K562 treated with DMSO at 1 percent for 48 hours (cell line): ENCODE results near the gene CCP110. TPM values are rescaled to one million over a fixed set of nuclear protein-coding genes. Genes with fewer than 3 reads are reported as not detected.

Experiments used
- total RNA-seq: library from RNA; unstranded; fragments of 300-600 nt; gene quantifications from 2 replicates; pipeline ENCODE4 v1.2.3, GENCODE V29; 2022; ENCODE audit warnings: low replicate concordance; ENCODE audit errors: extremely low read depth

CCP110 gene, protein sequence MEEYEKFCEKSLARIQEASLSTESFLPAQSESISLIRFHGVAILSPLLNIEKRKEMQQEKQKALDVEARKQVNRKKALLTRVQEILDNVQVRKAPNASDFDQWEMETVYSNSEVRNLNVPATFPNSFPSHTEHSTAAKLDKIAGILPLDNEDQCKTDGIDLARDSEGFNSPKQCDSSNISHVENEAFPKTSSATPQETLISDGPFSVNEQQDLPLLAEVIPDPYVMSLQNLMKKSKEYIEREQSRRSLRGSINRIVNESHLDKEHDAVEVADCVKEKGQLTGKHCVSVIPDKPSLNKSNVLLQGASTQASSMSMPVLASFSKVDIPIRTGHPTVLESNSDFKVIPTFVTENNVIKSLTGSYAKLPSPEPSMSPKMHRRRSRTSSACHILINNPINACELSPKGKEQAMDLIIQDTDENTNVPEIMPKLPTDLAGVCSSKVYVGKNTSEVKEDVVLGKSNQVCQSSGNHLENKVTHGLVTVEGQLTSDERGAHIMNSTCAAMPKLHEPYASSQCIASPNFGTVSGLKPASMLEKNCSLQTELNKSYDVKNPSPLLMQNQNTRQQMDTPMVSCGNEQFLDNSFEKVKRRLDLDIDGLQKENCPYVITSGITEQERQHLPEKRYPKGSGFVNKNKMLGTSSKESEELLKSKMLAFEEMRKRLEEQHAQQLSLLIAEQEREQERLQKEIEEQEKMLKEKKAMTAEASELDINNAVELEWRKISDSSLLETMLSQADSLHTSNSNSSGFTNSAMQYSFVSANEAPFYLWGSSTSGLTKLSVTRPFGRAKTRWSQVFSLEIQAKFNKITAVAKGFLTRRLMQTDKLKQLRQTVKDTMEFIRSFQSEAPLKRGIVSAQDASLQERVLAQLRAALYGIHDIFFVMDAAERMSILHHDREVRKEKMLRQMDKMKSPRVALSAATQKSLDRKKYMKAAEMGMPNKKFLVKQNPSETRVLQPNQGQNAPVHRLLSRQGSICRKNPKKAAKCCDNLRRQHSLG
- not detected in 2 replicates for total RNA-seq

DNA sequence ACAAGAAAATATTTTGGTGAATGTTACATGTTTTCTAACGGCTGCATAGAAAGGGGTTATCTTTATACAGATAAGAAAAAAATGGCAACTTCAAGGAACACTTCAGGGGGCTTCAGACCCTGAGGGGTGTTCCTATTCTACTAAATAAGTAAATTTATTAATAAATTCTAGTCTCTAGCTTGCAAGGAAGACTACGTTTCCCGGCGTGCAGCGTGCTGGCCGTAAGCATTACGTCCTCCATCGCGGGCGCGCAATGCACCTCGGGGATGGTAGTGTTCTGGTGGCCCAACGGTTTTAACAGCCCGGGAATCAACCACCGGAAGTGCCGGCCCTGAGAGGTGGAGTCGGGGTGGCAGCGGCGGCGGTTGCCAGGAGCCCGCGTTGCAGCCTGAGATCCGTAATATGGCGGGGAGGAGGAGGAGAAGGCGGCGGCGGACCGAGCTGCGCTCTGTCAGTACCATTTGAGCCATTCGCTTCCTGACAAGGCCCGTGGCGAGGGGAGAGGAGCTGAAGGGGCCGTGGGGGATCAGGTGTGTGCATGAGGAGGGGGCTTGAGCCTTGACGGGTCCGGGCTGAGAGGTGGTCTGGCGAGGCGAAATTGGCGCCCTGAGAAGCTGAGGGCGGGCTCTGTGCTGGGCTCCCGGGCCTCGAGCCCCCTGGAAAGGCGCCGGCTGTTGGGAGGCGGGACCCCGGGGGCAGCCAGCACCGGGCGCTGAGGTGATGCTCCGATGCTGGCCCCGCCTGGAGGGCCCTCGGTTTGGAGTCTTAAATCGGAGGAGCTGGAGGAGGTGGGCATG lies at the start of gene CCP110:
Gene CCP110, plus strand, starts transcription at position 384 of the 797 bp plus-strand sequence. CDS start 3,940 bp downstream, outside the sequence.

DNA sequence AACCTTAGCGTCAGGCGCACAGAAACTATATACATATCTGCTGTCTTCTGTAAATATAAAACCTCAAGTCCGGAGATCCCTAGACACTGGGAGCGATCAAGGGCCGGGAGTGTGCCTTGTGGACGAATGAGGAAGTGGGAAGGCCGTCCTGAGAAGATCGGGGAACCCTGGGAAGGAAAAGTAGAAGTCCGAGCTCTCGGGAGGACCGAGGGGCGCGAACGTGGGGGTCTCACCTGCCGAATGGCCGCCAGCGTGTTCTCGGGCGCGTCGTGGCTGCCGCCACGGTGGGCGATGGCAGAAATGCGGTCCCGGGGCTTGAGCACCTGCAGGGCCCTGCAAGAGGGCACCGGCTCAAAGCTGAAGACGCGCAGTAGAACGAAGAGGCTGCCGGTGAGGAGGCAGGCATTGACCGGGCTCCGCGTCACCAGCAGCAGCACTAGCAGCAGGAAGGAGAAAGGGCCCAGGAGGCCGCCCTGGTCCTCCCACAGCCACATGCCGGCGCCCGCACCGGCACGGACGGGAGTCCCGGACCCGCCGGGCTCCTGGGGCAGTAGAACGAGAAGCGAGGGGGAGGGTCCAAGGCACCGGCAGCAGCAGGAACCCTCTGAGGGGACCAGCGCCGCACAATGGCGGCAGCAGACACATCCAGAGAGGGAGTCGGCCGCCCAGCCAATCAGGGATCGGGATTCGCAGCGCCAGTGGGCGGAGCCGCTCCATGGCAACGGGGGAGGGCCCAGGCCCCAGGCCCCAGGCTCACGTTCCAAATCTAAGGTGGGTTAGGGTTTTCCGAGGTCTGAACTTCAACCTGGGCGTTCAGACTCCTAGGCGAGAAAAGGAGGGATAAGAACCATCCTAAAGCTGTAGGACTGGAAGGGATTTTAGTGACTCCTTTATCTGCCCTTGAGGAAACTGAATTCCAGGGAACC lies 2.0 kb upstream of the CCP110 start, which contains the start of gene GDE1:
Gene GDE1, minus strand, starts transcription at position 628 of the 926 bp plus-strand sequence. Its CDS starts 134 bp downstream, at position 494.

GRCh38 chr16:19555186-19555937 lies 31.6 kb downstream of the CCP110 start, which contains the start of gene VPS35L:
TSS of gene VPS35L (plus strand) at chr16:19555703. CDS start at chr16:19555730, 27 bp downstream.

Other genes with a start within 250 kb of the CCP110 start
- not detected in 2 replicates for gene CLEC19A, start 238.2 kb upstream of the CCP110 start, total RNA-seq
- gene TMC5, start 106.1 kb upstream of the CCP110 start, total RNA-seq: not detected in 2 replicates
- not detected in 2 replicates for gene GDE1, start 1.8 kb upstream of the CCP110 start, total RNA-seq
- gene VPS35L, start 31.8 kb downstream of the CCP110 start, total RNA-seq: not detected in 2 replicates
- gene KNOP1, start 194.3 kb downstream of the CCP110 start, total RNA-seq: not detected in 2 replicates
- not detected in 2 replicates for gene IQCK, start 194.3 kb downstream of the CCP110 start, total RNA-seq